ENCODE results near the gene COL2A1. TPM values are rescaled to one million over a fixed set of nuclear protein-coding genes. Genes with fewer than 3 reads are reported as not detected.

COL2A1 gene
- total RNA-seq, 4 donors from 2014 or later = 0.16 to 4.2 (median 1.9) TPM

- Histone ChIP-seq H3K27me3 (peaks cover 6% of the 10 kb centered on the region), H3K36me3 (no peaks in the 10 kb centered on the region), H3K9me3 (no peaks in the 10 kb centered on the region), H3K27ac (peak overlapping the region; percentile 50 to 72 (median 56)), H3K4me3 (no peak overlapping the region), H3K4me1 (peaks cover 3 to 32% (median 7%) of the 10 kb centered on the region in 4 donors)
- in situ Hi-C loops (cut with MboI; ENCODE audit: low pct_ligation_motif_present in 1 of 4, low pct_unique_long_range_greater_than_20kb in 1 of 4, low sequenced_read_pairs in 3 of 4) (no loop called here), intact Hi-C loops (cut with DNase I; ENCODE audit: low total_unique reads) (no loop called here)
- DNase-seq = no peak
- TF ChIP-seq POLR2AphosphoS5 (IDR thresholded peaks at IDR 0.05) = no peak
- no peak for TF ChIP-seq POLR2A (IDR thresholded peaks at IDR 0.05)
- TF ChIP-seq EP300 (IDR thresholded peaks at IDR 0.05; ENCODE audit: low read depth) = no peak
- no peak for TF ChIP-seq CTCF (IDR thresholded peaks at IDR 0.05)
- WGBS, 2 donors (ENCODE audit: low coverage in 1 of 2) = 88% methylated on average over 4 of the region's 4 CpGs; no CpG with 5 or more reads in 1 of the 2 donors
Measured at GRCh38 chr12:47938594-47938993, 65.7 kb downstream of the COL2A1 start.

- in situ Hi-C loops (cut with MboI; ENCODE audit: low pct_ligation_motif_present in 1 of 4, low pct_unique_long_range_greater_than_20kb in 1 of 4, low sequenced_read_pairs in 3 of 4) = no loop called here
- Histone ChIP-seq H3K4me3 (no peak overlapping the region), H3K36me3 (no peaks in the 10 kb centered on the region), H3K9me3 (no peaks in the 10 kb centered on the region), H3K27ac (peak overlapping the region in 2 of 4 donors; percentile 50 to 72), H3K27me3 (peaks cover 6% of the 10 kb centered on the region), H3K4me1 (peaks cover 1 to 29% (median 4%) of the 10 kb centered on the region in 4 donors)
- intact Hi-C loops (cut with DNase I; ENCODE audit: low total_unique reads) = no loop called here
- TF ChIP-seq POLR2A (IDR thresholded peaks at IDR 0.05) (no peak), EP300 (IDR thresholded peaks at IDR 0.05; ENCODE audit: low read depth) (no peak), POLR2AphosphoS5 (IDR thresholded peaks at IDR 0.05) (no peak), CTCF (IDR thresholded peaks at IDR 0.05) (no peak)
- no peak for DNase-seq
- WGBS, 2 donors (ENCODE audit: low coverage in 1 of 2) = 82 to 100% methylated on average over 1 of the region's 1 CpG
Measured at GRCh38 chr12:47938093-47938492, 66.2 kb downstream of the COL2A1 start.

- Histone ChIP-seq H3K9me3 (no peaks in the 10 kb centered on the region), H3K36me3 (no peaks in the 10 kb centered on the region), H3K4me1 (peaks cover 0 to 15% (median 0%) of the 10 kb centered on the region in 4 donors), H3K27me3 (no peaks in the 10 kb centered on the region), H3K4me3 (no peak overlapping the region), H3K27ac (no peak overlapping the region)
- DNase-seq = no peak
- intact Hi-C loops (cut with DNase I; ENCODE audit: low total_unique reads) = no loop called here
- TF ChIP-seq POLR2A (IDR thresholded peaks at IDR 0.05) (no peak), POLR2AphosphoS5 (IDR thresholded peaks at IDR 0.05) (no peak), CTCF (IDR thresholded peaks at IDR 0.05) (no peak), EP300 (IDR thresholded peaks at IDR 0.05; ENCODE audit: low read depth) (no peak)
- WGBS, 2 donors (ENCODE audit: low coverage in 1 of 2) = 0 to 68% methylated on average over 1 to 9 of the region's 9 CpGs
- in situ Hi-C loops (cut with MboI; ENCODE audit: low pct_ligation_motif_present in 1 of 4, low pct_unique_long_range_greater_than_20kb in 1 of 4, low sequenced_read_pairs in 3 of 4) = no loop called here
Measured at GRCh38 chr12:47935184-47935583, 69.1 kb downstream of the COL2A1 start.

- Histone ChIP-seq H3K4me1 (no peaks in the 10 kb centered on the region), H3K9me3 (no peaks in the 10 kb centered on the region), H3K36me3 (no peaks in the 10 kb centered on the region), H3K27me3 (no peaks in the 10 kb centered on the region), H3K27ac (no peak overlapping the region), H3K4me3 (no peak overlapping the region)
- DNase-seq = no peak
- TF ChIP-seq POLR2A (IDR thresholded peaks at IDR 0.05) = no peak
- intact Hi-C loops (cut with DNase I; ENCODE audit: low total_unique reads) = no loop called here
- 83 to 85% methylated on average over 1 of the region's 1 CpG for WGBS, 2 donors (ENCODE audit: low coverage in 1 of 2)
- in situ Hi-C loops (cut with MboI; ENCODE audit: low pct_ligation_motif_present in 1 of 4, low pct_unique_long_range_greater_than_20kb in 1 of 4, low sequenced_read_pairs in 3 of 4) = no loop called here
Measured at GRCh38 chr12:47931187-47931586, 73.1 kb downstream of the COL2A1 start.

GRCh38 chr12:47930634-47931033 lies 73.6 kb downstream of the COL2A1 start:
- no peaks in the 10 kb centered on the region for H3K36me3 ChIP-seq
- 94 to 100% methylated on average over 1 to 5 of the region's 5 CpGs for WGBS, 2 donors (ENCODE audit: low coverage in 1 of 2)
- intact Hi-C loops (cut with DNase I; ENCODE audit: low total_unique reads) (no loop called here), in situ Hi-C loops (cut with MboI; ENCODE audit: low pct_ligation_motif_present in 1 of 4, low pct_unique_long_range_greater_than_20kb in 1 of 4, low sequenced_read_pairs in 3 of 4) (no loop called here)
- TF ChIP-seq CTCF (IDR thresholded peaks at IDR 0.05) = no peak
- no peak for TF ChIP-seq POLR2AphosphoS5 (IDR thresholded peaks at IDR 0.05)
- no peak for TF ChIP-seq EP300 (IDR thresholded peaks at IDR 0.05; ENCODE audit: low read depth)
- TF ChIP-seq POLR2A (IDR thresholded peaks at IDR 0.05) = no peak
- no peak for DNase-seq
- no peak overlapping the region for H3K4me3 ChIP-seq
- no peaks in the 10 kb centered on the region for H3K9me3 ChIP-seq
- no peaks in the 10 kb centered on the region for H3K4me1 ChIP-seq
- no peak overlapping the region for H3K27ac ChIP-seq
- H3K27me3 ChIP-seq = no peaks in the 10 kb centered on the region

All from transverse colon (tissue), 4 donors.